IgD-negative memory B cell (primary cell): Measurements from ENCODE around the gene WHRN. TPM values are rescaled to one million over a fixed set of nuclear protein-coding genes. Genes with fewer than 3 reads are reported as not detected.

Source experiments
- H3K27ac Mint-ChIP-seq, 3 donors: one replicate each; pipeline ENCODE4 v1.8.0; 2020 to 2022; ENCODE audit warnings: mild to moderate bottlenecking in 3 of 3, mixed read lengths in 3 of 3, moderate library complexity in 1 of 3
- H3K27me3 Mint-ChIP-seq: one replicate; pipeline ENCODE4 v1.8.0; 2021; ENCODE audit warnings: mixed read lengths
- H3K36me3 Mint-ChIP-seq: one replicate; pipeline ENCODE4 v1.8.0; 2020; ENCODE audit warnings: mild to moderate bottlenecking, mixed read lengths
- H3K4me1 Mint-ChIP-seq, 3 donors: one replicate each; pipeline ENCODE4 v1.8.0; 2020 to 2022; ENCODE audit warnings: mixed read lengths in 3 of 3, mild to moderate bottlenecking in 1 of 3
- H3K4me3 Mint-ChIP-seq, 4 donors: one replicate each; pipeline ENCODE4 v1.8.0; 2020 to 2022; ENCODE audit warnings: mild to moderate bottlenecking in 4 of 4, mixed read lengths in 4 of 4, moderate library complexity in 3 of 4
- H3K9me3 Mint-ChIP-seq, 3 donors: one replicate each; pipeline ENCODE4 v1.8.0; 2020 to 2021; ENCODE audit warnings: mixed read lengths in 3 of 3, mild to moderate bottlenecking in 1 of 3
- polyA plus RNA-seq: library from polyadenylated mRNA; unstranded; fragments of 300-500 nt; fragmentation: Illumina TruSeq; gene quantifications from one replicate; pipeline ENCODE4 v1.2.3, GENCODE V29; 2021

Gene WHRN
- polyA plus RNA-seq, 1 donor from 2014 or later, result 0.89 TPM

- Mint-ChIP-seq H3K9me3 (no peaks in the 10 kb centered on the region), H3K36me3 (peaks cover 9% of the 10 kb centered on the region), H3K27me3 (peaks cover 2% of the 10 kb centered on the region), H3K27ac (peak overlapping the region; percentile 94 to 99 (median 97)), H3K4me3 (peak overlapping the region; percentile 86 to 97 (median 94)), H3K4me1 (peaks cover 29 to 46% (median 46%) of the 10 kb centered on the region in 3 donors)
Observed at GRCh38 chr9:114396558-114397218, 108.6 kb downstream of the WHRN start.

GRCh38 chr9:114395768-114396167 is 109.5 kb downstream of the WHRN start:
- Mint-ChIP-seq H3K27me3 (peaks cover 2% of the 10 kb centered on the region), H3K36me3 (peaks cover 9% of the 10 kb centered on the region), H3K4me3 (peak overlapping the region; percentile 71 to 97 (median 94)), H3K4me1 (peaks cover 36 to 52% (median 52%) of the 10 kb centered on the region in 3 donors), H3K27ac (peak overlapping the region; percentile 53 to 94 (median 67)), H3K9me3 (no peaks in the 10 kb centered on the region)

- Mint-ChIP-seq H3K4me1 (peaks cover 40 to 57% (median 56%) of the 10 kb centered on the region in 3 donors), H3K9me3 (no peaks in the 10 kb centered on the region), H3K36me3 (peaks cover 9% of the 10 kb centered on the region)
Observed at GRCh38 chr9:114395334-114395617, 110.0 kb downstream of the WHRN start.

GRCh38 chr9:114394523-114395333 is 110.5 kb downstream of the WHRN start:
- peaks cover 2% of the 10 kb centered on the region for H3K27me3 Mint-ChIP-seq
- H3K4me1 Mint-ChIP-seq, result peaks cover 46 to 63% (median 62%) of the 10 kb centered on the region in 3 donors
- H3K36me3 Mint-ChIP-seq, result peaks cover 9% of the 10 kb centered on the region
- no peaks in the 10 kb centered on the region for H3K9me3 Mint-ChIP-seq
- H3K27ac Mint-ChIP-seq, result peak overlapping the region; percentile 82 to 94 (median 84)
- H3K4me3 Mint-ChIP-seq, result peak overlapping the region; percentile 71 to 97 (median 90)

More at GRCh38 chr9:114395334-114395617, 110.0 kb downstream of the WHRN start:
- Mint-ChIP-seq H3K27ac (peak overlapping the region; percentile 82 to 94 (median 84)), H3K27me3 (peaks cover 2% of the 10 kb centered on the region), H3K4me3 (peak overlapping the region; percentile 71 to 97 (median 90))

GRCh38 chr9:114392749-114393112 is 112.5 kb downstream of the WHRN start:
- peaks cover 2% of the 10 kb centered on the region for H3K27me3 Mint-ChIP-seq
- H3K27ac Mint-ChIP-seq, result peak overlapping the region; percentile 81 to 89 (median 84)
- H3K36me3 Mint-ChIP-seq, result peaks cover 9% of the 10 kb centered on the region
- H3K4me3 Mint-ChIP-seq, result peak overlapping the region in 3 of 4 donors; percentile 74 to 85 (median 77)
- H3K9me3 Mint-ChIP-seq, result no peaks in the 10 kb centered on the region
- peaks cover 56 to 80% (median 77%) of the 10 kb centered on the region in 3 donors for H3K4me1 Mint-ChIP-seq

- Mint-ChIP-seq H3K27me3 (no peaks in the 10 kb centered on the region), H3K4me1 (peaks cover 47 to 71% (median 65%) of the 10 kb centered on the region in 3 donors), H3K9me3 (no peaks in the 10 kb centered on the region), H3K36me3 (peaks cover 7% of the 10 kb centered on the region), H3K27ac (peak overlapping the region; percentile 88 to 98 (median 95)), H3K4me3 (peak overlapping the region; percentile 18 to 99 (median 79))
Observed at GRCh38 chr9:114390952-114391351, 114.3 kb downstream of the WHRN start.

- Mint-ChIP-seq H3K4me3 (peak overlapping the region; percentile 98 to 100 (median 99)), H3K27ac (peak overlapping the region; percentile 95 to 99 (median 98)), H3K36me3 (peaks cover 8% of the 10 kb centered on the region), H3K4me1 (peaks cover 53 to 66% (median 61%) of the 10 kb centered on the region in 3 donors), H3K27me3 (no peaks in the 10 kb centered on the region), H3K9me3 (no peaks in the 10 kb centered on the region)
Observed at GRCh38 chr9:114389612-114390368, 115.5 kb downstream of the WHRN start.

- peaks cover 55 to 69% (median 59%) of the 10 kb centered on the region in 3 donors for H3K4me1 Mint-ChIP-seq
- H3K9me3 Mint-ChIP-seq, result no peaks in the 10 kb centered on the region
- no peaks in the 10 kb centered on the region for H3K27me3 Mint-ChIP-seq
- peaks cover 8% of the 10 kb centered on the region for H3K36me3 Mint-ChIP-seq
- peak overlapping the region; percentile 95 to 99 (median 98) for H3K27ac Mint-ChIP-seq
- peak overlapping the region; percentile 98 to 100 (median 99) for H3K4me3 Mint-ChIP-seq
Observed at GRCh38 chr9:114388764-114389375, 116.4 kb downstream of the WHRN start.

- H3K4me3 Mint-ChIP-seq, result peak overlapping the region; percentile 98 to 100 (median 99)
- peak overlapping the region; percentile 95 to 99 (median 98) for H3K27ac Mint-ChIP-seq
Observed at GRCh38 chr9:114388357-114388682, 117.0 kb downstream of the WHRN start.

GRCh38 chr9:114387680-114388356 is 117.5 kb downstream of the WHRN start, which contains the start of gene AKNA:
AKNA (minus strand) TSS chr9:114387982; CDS start chr9:114381333, 6,649 bp downstream.
- H3K9me3 Mint-ChIP-seq, result no peaks in the 10 kb centered on the region
- peak within 1 kb of the TSS; percentile 98 to 100 (median 99) for H3K4me3 Mint-ChIP-seq
- peaks cover 57 to 72% (median 59%) of the 10 kb centered on the region in 3 donors for H3K4me1 Mint-ChIP-seq
- H3K27ac Mint-ChIP-seq, result peak within 1 kb of the TSS; percentile 95 to 99 (median 98)
- H3K27me3 Mint-ChIP-seq, result no peaks in the 10 kb centered on the region
- peaks cover 6% of the 10 kb centered on the region for H3K36me3 Mint-ChIP-seq

More at GRCh38 chr9:114388357-114388682, 117.0 kb downstream of the WHRN start:
- Mint-ChIP-seq H3K4me1 (peaks cover 58 to 70% (median 58%) of the 10 kb centered on the region in 3 donors), H3K27me3 (no peaks in the 10 kb centered on the region), H3K9me3 (no peaks in the 10 kb centered on the region), H3K36me3 (peaks cover 6% of the 10 kb centered on the region)

GRCh38 chr9:114386886-114387679 is 118.2 kb downstream of the WHRN start:
- H3K36me3 Mint-ChIP-seq, result peaks cover 6% of the 10 kb centered on the region
- peak overlapping the region; percentile 95 to 99 (median 98) for H3K27ac Mint-ChIP-seq
- no peaks in the 10 kb centered on the region for H3K9me3 Mint-ChIP-seq
- H3K4me1 Mint-ChIP-seq, result peaks cover 57 to 72% (median 60%) of the 10 kb centered on the region in 3 donors
- H3K27me3 Mint-ChIP-seq, result no peaks in the 10 kb centered on the region
- H3K4me3 Mint-ChIP-seq, result peak overlapping the region; percentile 98 to 100 (median 99)

- H3K4me1 Mint-ChIP-seq, result peaks cover 55 to 72% (median 60%) of the 10 kb centered on the region in 3 donors
- peak overlapping the region; percentile 98 to 100 (median 99) for H3K4me3 Mint-ChIP-seq
- peak overlapping the region; percentile 95 to 99 (median 98) for H3K27ac Mint-ChIP-seq
- no peaks in the 10 kb centered on the region for H3K27me3 Mint-ChIP-seq
- no peaks in the 10 kb centered on the region for H3K9me3 Mint-ChIP-seq
- peaks cover 6% of the 10 kb centered on the region for H3K36me3 Mint-ChIP-seq
Observed at GRCh38 chr9:114386361-114386885, 118.8 kb downstream of the WHRN start.
